A549 (cell line): Measurements from ENCODE around the gene CALCOCO1.

Experiments
- ESRRA ChIP-seq: fragments of 150-350 bp; IDR thresholded peaks from 2 replicates; pipeline ENCODE4 v1.6.1; 2014; ENCODE audit warnings: mild to moderate bottlenecking, low read length, borderline replicate concordance
- FOSL2 ChIP-seq, 2 experiments: fragments of 450-650 bp in 1 of 2; fragments of >200 bp in 1 of 2; sonication (Bioruptor Twin) in 1 of 2; formaldehyde crosslinking; IDR thresholded peaks; 2 replicates each; pipeline versions ENCODE4 v1.5.0 to v1.6.1; 2016 to 2020; ENCODE audit warnings: mild to moderate bottlenecking in 1 of 2, moderate library complexity in 1 of 2
- JUN ChIP-seq, 2 experiments: fragments of >200 bp; sonication (Bioruptor Twin); formaldehyde crosslinking; IDR thresholded peaks; 2 replicates in 1 of 2; 3 replicates in 1 of 2; pipeline ENCODE4 v1.6.1; 2016 to 2017
- MAX ChIP-seq: IDR thresholded peaks from 2 replicates; pipeline ENCODE4 v1.6.1; 2012
- POLR2A ChIP-seq: IDR thresholded peaks from 2 replicates; pipeline ENCODE4 v1.6.1; 2012; ENCODE audit warnings: mild to moderate bottlenecking, low read length
- USF2 ChIP-seq: fragments of 450-650 bp; IDR thresholded peaks from 2 replicates; pipeline ENCODE4 v1.6.1; 2014; ENCODE audit warnings: antibody characterized with exemption

GRCh38 chr12:53710091-53710490, 17.2 kb downstream of the CALCOCO1 start:
- TF ChIP-seq USF2 = no peak
- no peak for TF ChIP-seq JUN (IDR thresholded peaks at IDR 0.05)
- no peak for TF ChIP-seq FOSL2 (IDR thresholded peaks at IDR 0.05)
- no peak for TF ChIP-seq FOSL2 (CRISPR knock-in tag; IDR thresholded peaks at IDR 0.05)
- TF ChIP-seq ESRRA = no peak
- TF ChIP-seq MAX = no peak
- TF ChIP-seq POLR2A = no peak
